SH-SY5Y (cell line): ENCODE measurements around the gene CNTLN.

ENCODE experiments used
- GATA2 ChIP-seq: IDR thresholded peaks from 2 replicates; pipeline ENCODE4 v1.6.1; 2011; ENCODE audit warnings: mild to moderate bottlenecking, low read depth, low read length
- GATA3 ChIP-seq: IDR thresholded peaks from 2 replicates; pipeline ENCODE4 v1.6.1; 2011; ENCODE audit warnings: low read depth, mild to moderate bottlenecking, low read length, moderate library complexity

- no peak for TF ChIP-seq GATA3
- no peak for TF ChIP-seq GATA2
Observed at GRCh38 chr9:17294822-17295624, 160.2 kb downstream of the CNTLN start.
